GM10266 (cell line): ENCODE results near the gene ASAP3.

Experiments used
- DNase-seq: peaks from one replicate; pipeline ENCODE4 v3.0.0; 2012; ENCODE audit errors: extremely low spot score
- TF ChIP-seq, protein P1 (sequence below): IDR thresholded peaks from 2 replicates; pipeline ENCODE4 v1.5.1; 2012; ENCODE audit warnings: mild to moderate bottlenecking, low read depth; ENCODE audit not compliant: control insufficient read depth, insufficient read depth; ENCODE audit errors: missing control alignments

ASAP3 gene

DNA sequence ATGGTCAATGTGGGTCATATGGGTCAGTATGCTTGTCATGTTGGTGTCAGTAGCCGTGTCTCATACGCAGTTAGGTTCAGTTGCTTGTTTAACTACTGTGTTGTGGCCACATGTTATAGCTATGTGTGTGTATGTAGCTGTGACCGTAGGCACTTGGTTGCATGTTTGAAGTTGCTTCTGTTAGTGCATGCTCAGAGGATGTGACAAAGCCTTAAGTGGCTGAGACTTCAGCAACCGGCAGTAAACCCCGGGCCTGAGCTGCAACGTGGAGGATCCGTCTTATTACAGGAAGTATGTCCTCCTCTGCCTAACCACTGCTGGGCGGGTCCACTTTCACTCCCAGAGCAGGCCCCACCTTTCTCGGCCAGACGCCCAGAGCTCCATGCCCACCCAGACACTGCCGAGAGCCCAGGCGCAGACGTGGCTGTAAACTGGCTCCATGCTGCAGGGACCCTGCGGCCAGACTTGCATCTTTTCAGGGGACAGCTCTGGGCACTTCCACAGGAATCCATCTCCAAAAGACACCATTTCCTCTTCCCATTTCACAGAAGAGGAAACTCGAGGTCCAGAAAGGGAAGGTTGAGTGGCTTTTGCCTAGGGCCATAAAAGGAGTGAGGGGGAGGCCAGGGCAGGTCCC lies 61.6 kb downstream of the ASAP3 start:
- TF ChIP-seq, protein P1, sequence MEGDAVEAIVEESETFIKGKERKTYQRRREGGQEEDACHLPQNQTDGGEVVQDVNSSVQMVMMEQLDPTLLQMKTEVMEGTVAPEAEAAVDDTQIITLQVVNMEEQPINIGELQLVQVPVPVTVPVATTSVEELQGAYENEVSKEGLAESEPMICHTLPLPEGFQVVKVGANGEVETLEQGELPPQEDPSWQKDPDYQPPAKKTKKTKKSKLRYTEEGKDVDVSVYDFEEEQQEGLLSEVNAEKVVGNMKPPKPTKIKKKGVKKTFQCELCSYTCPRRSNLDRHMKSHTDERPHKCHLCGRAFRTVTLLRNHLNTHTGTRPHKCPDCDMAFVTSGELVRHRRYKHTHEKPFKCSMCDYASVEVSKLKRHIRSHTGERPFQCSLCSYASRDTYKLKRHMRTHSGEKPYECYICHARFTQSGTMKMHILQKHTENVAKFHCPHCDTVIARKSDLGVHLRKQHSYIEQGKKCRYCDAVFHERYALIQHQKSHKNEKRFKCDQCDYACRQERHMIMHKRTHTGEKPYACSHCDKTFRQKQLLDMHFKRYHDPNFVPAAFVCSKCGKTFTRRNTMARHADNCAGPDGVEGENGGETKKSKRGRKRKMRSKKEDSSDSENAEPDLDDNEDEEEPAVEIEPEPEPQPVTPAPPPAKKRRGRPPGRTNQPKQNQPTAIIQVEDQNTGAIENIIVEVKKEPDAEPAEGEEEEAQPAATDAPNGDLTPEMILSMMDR, result no peak
- no peak for DNase-seq

DNA sequence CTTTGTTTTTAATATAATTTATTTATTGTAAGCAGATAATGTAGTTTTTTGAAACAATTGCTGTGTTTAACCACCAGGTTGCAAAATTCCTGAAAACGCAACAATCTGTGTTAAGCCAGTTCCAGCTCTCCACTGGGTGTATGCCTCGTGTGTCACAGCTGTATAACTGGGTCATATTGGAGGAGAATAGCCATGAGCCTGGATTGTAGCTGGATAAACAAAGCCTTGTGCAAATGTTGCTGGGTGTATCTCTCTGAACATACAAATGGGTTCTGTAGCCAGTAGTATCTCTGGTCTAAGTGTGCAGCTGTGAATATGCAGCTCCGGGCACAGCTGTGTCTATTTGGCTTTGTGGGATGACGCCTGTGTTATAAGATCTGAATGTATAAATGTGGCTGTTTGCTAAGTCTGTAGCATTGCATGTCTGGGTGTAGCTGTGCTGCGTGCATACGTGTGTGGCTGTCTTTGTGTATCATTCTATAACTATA lies 62.2 kb downstream of the ASAP3 start:
- TF ChIP-seq, protein P1, result no peak
- no peak for DNase-seq

DNA sequence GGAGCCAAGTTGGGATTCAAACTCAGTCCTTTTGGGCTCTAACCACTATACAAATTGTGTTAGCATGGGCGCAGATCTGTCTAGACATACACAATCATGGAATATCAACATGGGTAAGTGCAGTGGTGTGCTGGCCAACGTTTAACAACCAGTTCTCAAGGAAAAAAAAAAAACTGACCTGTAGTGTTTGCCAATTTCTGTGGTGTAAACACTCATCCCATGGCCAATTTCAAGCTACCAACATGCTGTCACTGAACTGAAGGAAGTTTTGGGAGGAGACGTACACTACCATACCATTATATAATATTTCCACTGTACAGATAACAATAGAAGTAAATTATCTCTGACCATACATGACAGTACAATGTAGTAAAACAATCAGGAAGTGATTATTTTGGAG lies 62.6 kb downstream of the ASAP3 start:
- TF ChIP-seq, protein P1, result no peak
- DNase-seq, result no peak

DNA sequence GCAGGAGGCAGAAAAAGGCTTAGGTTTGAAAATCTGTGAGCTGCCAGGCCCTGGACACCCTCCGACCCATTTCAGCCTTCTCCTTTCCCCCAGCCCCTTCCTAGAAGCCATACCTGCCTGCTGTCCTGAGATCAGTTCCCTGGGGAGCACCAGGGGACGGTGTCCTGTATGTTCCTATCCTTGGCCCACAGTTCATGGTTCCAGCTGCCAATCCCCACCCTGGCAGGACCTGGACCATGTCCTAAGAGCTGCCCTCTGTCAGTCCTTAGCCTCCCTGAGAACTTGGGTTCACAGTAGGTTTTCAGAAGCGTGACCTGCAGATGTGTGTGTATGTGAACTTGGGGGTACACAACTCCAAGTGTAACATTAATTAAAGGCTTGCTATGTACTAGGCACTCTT lies 63.2 kb downstream of the ASAP3 start:
- TF ChIP-seq, protein P1, result no peak
- no peak for DNase-seq

DNA sequence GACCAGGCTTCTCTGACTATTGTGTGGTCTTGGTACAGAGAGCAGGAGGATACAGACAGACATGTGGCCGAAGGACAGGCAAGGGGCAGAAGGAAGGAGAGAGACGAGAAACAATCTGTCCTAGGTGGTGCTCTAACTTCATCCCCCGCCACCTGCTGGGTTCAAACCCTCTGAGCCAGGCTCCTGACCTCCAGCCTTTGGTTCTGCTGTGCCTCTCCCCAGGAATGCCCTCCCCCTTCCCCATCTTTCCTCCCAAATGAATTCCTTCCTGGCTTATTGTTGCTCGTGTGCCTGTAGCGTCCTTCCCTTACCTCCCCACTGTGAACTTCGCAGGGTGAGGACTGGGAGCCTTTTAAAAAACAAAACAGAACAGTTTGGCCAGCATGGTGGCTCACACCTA lies 64.8 kb downstream of the ASAP3 start:
- no peak for DNase-seq
- TF ChIP-seq, protein P1, result no peak

- TF ChIP-seq, protein P1, result no peak
- DNase-seq, result no peak
Measured at GRCh38 chr1:23417570-23417969, 66.4 kb downstream of the ASAP3 start.

DNA sequence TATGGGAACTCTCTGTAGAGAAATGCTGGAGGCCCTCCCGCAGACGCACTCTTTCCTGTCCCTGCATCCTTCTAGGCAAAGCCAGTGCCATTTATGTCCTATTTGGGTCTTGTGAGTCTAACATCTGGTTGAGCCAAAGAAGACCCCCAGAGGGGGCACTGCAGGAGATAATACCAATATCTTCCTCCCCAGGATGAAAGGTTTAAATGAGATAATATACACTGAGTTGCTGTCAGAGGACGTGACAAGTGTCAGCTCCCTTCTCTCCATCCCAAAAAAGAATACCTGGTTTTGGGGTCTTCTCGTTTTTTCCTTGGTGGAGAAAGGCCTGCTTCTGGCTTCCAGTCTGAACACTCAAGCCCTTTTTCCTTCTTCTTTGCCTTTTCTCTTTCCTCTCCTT lies 67.0 kb downstream of the ASAP3 start:
- no peak for DNase-seq
- TF ChIP-seq, protein P1, result no peak
